IMR-90 (cell line): ENCODE data around the gene FAM217B. TPM values are rescaled to one million over a fixed set of nuclear protein-coding genes. Genes with fewer than 3 reads are reported as not detected.

Source experiments
- ATAC-seq: fragments of 200-7000 bp; cut with Tn5 transposase; 2 replicates; pipeline ENCODE4 v1.9.1; 2020; ENCODE audit warnings: low read depth, mild to moderate bottlenecking, moderate library complexity
- BruUV-seq: library from RNA; stranded (reverse); fragments of 400-500 nt; replicated peaks from 2 replicates; lab custom pipeline; 2021; lab: Mats Ljungman, UMichigan
- CTCF ChIA-PET: fragments of 300-600 bp; formaldehyde crosslinking; extraction: SDS; loops from one replicate; lab custom pipeline; 2021; ENCODE audit warnings: antibody characterized with exemption; lab: Yijun Ruan, JAX
- POLR2A ChIA-PET: fragments of 300-600 bp; sonication (Branson Sonifier 250); formaldehyde crosslinking; loops from one replicate; lab custom pipeline; 2022; ENCODE audit warnings: antibody characterized with exemption; ENCODE audit not compliant: unreplicated experiment; lab: Charles Lee
- DNase-seq: peaks from one replicate; pipeline ENCODE4 v3.0.0; 2013
- H2AFZ ChIP-seq: replicated peaks from 2 replicates; pipeline ENCODE3; 2013; ENCODE audit warnings: low read length, mild to moderate bottlenecking; ENCODE audit not compliant: poor library complexity
- H2AK5ac ChIP-seq: 2 replicates; pipeline ENCODE4 v1.6.1; 2013; ENCODE audit warnings: low read depth, low read length, inconsistent platforms
- H2AK9ac ChIP-seq: replicated peaks from 2 replicates; pipeline ENCODE3; 2013; ENCODE audit warnings: mild to moderate bottlenecking, low read depth, low read length, moderate library complexity; ENCODE audit not compliant: poor library complexity
- H2BK120ac ChIP-seq: 2 replicates; pipeline ENCODE4 v1.6.1; 2013; ENCODE audit warnings: low read depth, low read length, inconsistent platforms
- H2BK15ac ChIP-seq: 3 replicates; pipeline ENCODE4 v1.6.1; 2013; ENCODE audit warnings: low read depth, low read length, inconsistent platforms
- H2BK20ac ChIP-seq: 2 replicates; pipeline ENCODE4 v1.6.1; 2013; ENCODE audit warnings: low read depth, mild to moderate bottlenecking, inconsistent platforms, low read length, moderate library complexity
- H2BK5ac ChIP-seq: 2 replicates; pipeline ENCODE4 v1.6.1; 2013; ENCODE audit warnings: mild to moderate bottlenecking, low read depth, low read length, inconsistent platforms; ENCODE audit not compliant: poor library complexity, severe bottlenecking
- H3K14ac ChIP-seq: replicated peaks from 2 replicates; pipeline ENCODE4 v1.6.1; 2013; ENCODE audit warnings: low read depth, low read length, inconsistent platforms
- H3K18ac ChIP-seq: 2 replicates; pipeline ENCODE4 v1.6.1; 2013; ENCODE audit warnings: low read depth, low read length, control low read depth
- H3K23ac ChIP-seq: 2 replicates; pipeline ENCODE4 v1.6.1; 2013; ENCODE audit warnings: low read depth, low read length, inconsistent platforms
- H3K27ac ChIP-seq: 2 replicates; pipeline ENCODE4 v1.5.1; 2013; ENCODE audit warnings: mild to moderate bottlenecking, control low read depth, low read length; ENCODE audit not compliant: insufficient read depth
- H3K27me3 ChIP-seq: 2 replicates; pipeline ENCODE4 v1.6.1; 2013; ENCODE audit warnings: low read length; ENCODE audit not compliant: control insufficient read depth, insufficient read depth
- H3K36me3 ChIP-seq: 2 replicates; pipeline ENCODE4 v1.6.1; 2013; ENCODE audit warnings: low read length, mixed read lengths; ENCODE audit not compliant: control insufficient read depth, insufficient read depth
- H3K4ac ChIP-seq: 2 replicates; pipeline ENCODE4 v1.6.1; 2013; ENCODE audit warnings: low read depth, low read length, inconsistent platforms
- H3K4me1 ChIP-seq: 2 replicates; pipeline ENCODE4 v1.6.1; 2013; ENCODE audit warnings: low read length, mixed read lengths; ENCODE audit not compliant: control insufficient read depth, insufficient read depth
- H3K4me2 ChIP-seq: 2 replicates; pipeline ENCODE4 v1.6.1; 2013; ENCODE audit warnings: low read depth, mild to moderate bottlenecking, control low read depth, low read length, moderate library complexity
- H3K4me3 ChIP-seq: 2 replicates; pipeline ENCODE4 v1.5.1; 2013; ENCODE audit warnings: low read depth, mild to moderate bottlenecking, control low read depth, low read length, moderate library complexity; ENCODE audit not compliant: insufficient read depth
- H3K56ac ChIP-seq: 2 replicates; pipeline ENCODE4 v1.6.1; 2013; ENCODE audit warnings: low read length, inconsistent platforms; ENCODE audit not compliant: insufficient read depth; ENCODE audit errors: extremely low read depth
- H3K79me1 ChIP-seq, 2 experiments: 2 replicates each; pipeline ENCODE4 v1.6.1; 2013; ENCODE audit warnings: low read length in 2 of 2, inconsistent platforms in 1 of 2, low read depth in 1 of 2
- H3K9ac ChIP-seq: 2 replicates; pipeline ENCODE4 v1.6.1; 2013; ENCODE audit warnings: low read depth, low read length, control low read depth
- H3K9me1 ChIP-seq: 2 replicates; pipeline ENCODE4 v1.6.1; 2013; ENCODE audit warnings: low read length, inconsistent platforms; ENCODE audit not compliant: insufficient read depth
- H3K9me3 ChIP-seq: 2 replicates; pipeline ENCODE4 v1.6.1; 2013; ENCODE audit warnings: low read length; ENCODE audit not compliant: control insufficient read depth, insufficient read depth
- H4K20me1 ChIP-seq: 2 replicates; pipeline ENCODE4 v1.6.1; 2013; ENCODE audit warnings: low read length, inconsistent platforms; ENCODE audit not compliant: insufficient read depth
- H4K5ac ChIP-seq: 2 replicates; pipeline ENCODE4 v1.6.1; 2013; ENCODE audit warnings: mild to moderate bottlenecking, low read depth, low read length, control low read depth
- H4K8ac ChIP-seq, 2 experiments: 2 replicates each; pipeline ENCODE4 v1.6.1; 2013; ENCODE audit warnings: low read depth in 2 of 2, low read length in 2 of 2, control low read depth in 1 of 2, inconsistent platforms in 1 of 2
- H4K91ac ChIP-seq: 2 replicates; pipeline ENCODE4 v1.6.1; 2013; ENCODE audit warnings: low read depth, low read length, inconsistent platforms; ENCODE audit not compliant: insufficient read depth
- CEBPB ChIP-seq: IDR thresholded peaks from 2 replicates; pipeline ENCODE4 v1.6.1; 2012; ENCODE audit warnings: low read depth, low read length, improper control_type of control experiment
- ELK1 ChIP-seq: fragments of 150-350 bp; IDR thresholded peaks from 2 replicates; pipeline ENCODE4 v1.6.1; 2016; ENCODE audit warnings: low read depth, mild to moderate bottlenecking, low read length, moderate library complexity, borderline replicate concordance
- MAFK ChIP-seq: IDR thresholded peaks from 2 replicates; pipeline ENCODE4 v1.6.1; 2012; ENCODE audit warnings: low read depth, low read length, improper control_type of control experiment
- MAZ ChIP-seq: IDR thresholded peaks from 2 replicates; pipeline ENCODE4 v1.6.1; 2012; ENCODE audit warnings: low read depth, mild to moderate bottlenecking, low read length, improper control_type of control experiment, moderate library complexity, borderline replicate concordance
- MXI1 ChIP-seq: IDR thresholded peaks from 2 replicates; pipeline ENCODE4 v1.6.1; 2012; ENCODE audit warnings: low read depth, mild to moderate bottlenecking, low read length, moderate library complexity, borderline replicate concordance
- NFE2L2 ChIP-seq: fragments of 150-350 bp; IDR thresholded peaks from 2 replicates; pipeline ENCODE4 v1.6.1; 2016; ENCODE audit warnings: low read depth, mild to moderate bottlenecking, low read length
- RAD21 ChIP-seq: IDR thresholded peaks from 2 replicates; pipeline ENCODE4 v1.6.1; 2012; ENCODE audit warnings: low read length, improper control_type of control experiment
- RFX5 ChIP-seq: IDR thresholded peaks from 2 replicates; pipeline ENCODE4 v1.8.0; 2012; ENCODE audit warnings: low read depth, mild to moderate bottlenecking, low read length, moderate library complexity
- SMC3 ChIP-seq: fragments of 150-350 bp; IDR thresholded peaks from 2 replicates; pipeline ENCODE4 v1.6.1; 2016; ENCODE audit warnings: low read depth, mild to moderate bottlenecking, antibody characterized with exemption, low read length, moderate library complexity
- USF2 ChIP-seq: fragments of 150-350 bp; IDR thresholded peaks from 2 replicates; pipeline ENCODE4 v1.6.1; 2017; ENCODE audit warnings: mild to moderate bottlenecking, antibody characterized with exemption, low read length, low read depth
- WGBS, 2 experiments: methylation state at CpG; one replicate each; pipeline versions ENCODE4 v1.1.5 to v1.1.7; 2013; ENCODE audit warnings: missing lambda C conversion rate in 2 of 2; ENCODE audit not compliant: insufficient read length in 1 of 2; ENCODE audit errors: extremely low coverage in 2 of 2; 5-methylcytosine and 5-hydroxymethylcytosine counted together
- dilution Hi-C: fragments of 300-500 bp; cut with HindIII; formaldehyde crosslinking; loops from one replicate; pipeline ENCODE4 v1.14.3; 2018; ENCODE audit warnings: low sequenced_read_pairs; ENCODE audit not compliant: unreplicated experiment
- in situ Hi-C: fragments of 300-500 bp; cut with MboI; formaldehyde crosslinking; loops from 3 replicates; pipeline ENCODE4 v1.14.3; 2019; ENCODE audit warnings: low sequenced_read_pairs, inconsistent platforms, mixed read lengths
- intact Hi-C: fragments of 100-400 bp; cut with micrococcal nuclease; formaldehyde crosslinking; loops from 2 replicates; pipeline ENCODE4 v1.10.0; 2022
- polyA plus RNA-seq, 3 experiments: library from polyadenylated mRNA; depleted of rRNA; stranded (reverse); fragments of >200 nt; gene quantifications; 2 replicates each; pipeline ENCODE4 v1.2.3, GENCODE V29; 2012; ENCODE audit warnings: low replicate concordance in 1 of 3
- total RNA-seq: library from RNA; depleted of rRNA; stranded (reverse); fragments of >200 nt; gene quantifications from 2 replicates; pipeline ENCODE4 v1.2.3, GENCODE V29; 2012

FAM217B gene
- total and polyA plus RNA-seq, 2 of the 4 experiments (the other 2 are of a cell fraction): 3.0 to 3.9 TPM

GRCh38 chr20:59972037-59972801 is 32.0 kb downstream of the FAM217B start:
- H2AK9ac ChIP-seq: no peak overlapping the region
- H2AFZ ChIP-seq: no peak overlapping the region
- no peak overlapping the region for H4K5ac ChIP-seq
- no peak overlapping the region for H2BK15ac ChIP-seq
- no peak for DNase-seq
- in situ Hi-C loops (no loop called here), intact Hi-C loops (no loop called here), dilution Hi-C loops (no loop called here)
- H3K9me1 ChIP-seq: no peaks in the 10 kb centered on the region
- no peak overlapping the region for H3K18ac ChIP-seq
- no peak for TF ChIP-seq CEBPB
- no peak for TF ChIP-seq RAD21
- TF ChIP-seq RFX5: no peak
- TF ChIP-seq USF2: no peak
- TF ChIP-seq NFE2L2: no peak
- TF ChIP-seq SMC3: no peak
- TF ChIP-seq ELK1: no peak
- TF ChIP-seq MXI1: no peak
- no peak for TF ChIP-seq MAFK
- no peak for TF ChIP-seq MAZ
- no peak overlapping the region for H3K4me3 ChIP-seq
- no peak overlapping the region for H3K14ac ChIP-seq
- no peaks in the 10 kb centered on the region for H3K36me3 ChIP-seq
- no peak for ATAC-seq
- no TSS peak for BruUV-seq
- ChIA-PET CTCF (interaction anchor here (1.1 to 2.8 kb wide), 3 partner anchors 17 to 38 kb away, joined by 3 to 7 read pairs (median 4); partner anchors contain the start of gene SYCP2), POLR2A (no interaction called here)
- no peak overlapping the region for H3K56ac ChIP-seq
- no peaks in the 10 kb centered on the region for H4K20me1 ChIP-seq
- H2BK120ac ChIP-seq: no peak overlapping the region
- H2BK5ac ChIP-seq: no peak overlapping the region
- 75% methylated on average over 3 of the region's 12 CpGs; no CpG with 5 or more reads in 1 of the 2 experiments for WGBS, 2 experiments
- H3K27me3 ChIP-seq: no peaks in the 10 kb centered on the region; the same call in 1 of the 2 replicates
- H3K27ac ChIP-seq: no peak overlapping the region
- H3K4ac ChIP-seq: no peak overlapping the region
- H2AK5ac ChIP-seq: no peak overlapping the region
- peaks cover 6% of the 10 kb centered on the region; the same call in 1 of the 2 replicates for H3K4me1 ChIP-seq
- H2BK20ac ChIP-seq: no peak overlapping the region
- no peaks in the 10 kb centered on the region for H3K9me3 ChIP-seq
- no peaks in the 10 kb centered on the region for H3K79me1 ChIP-seq
- H3K4me2 ChIP-seq: no peak overlapping the region
- no peak overlapping the region for H3K23ac ChIP-seq
- H4K91ac ChIP-seq: no peak overlapping the region
- H3K9ac ChIP-seq: no peak overlapping the region
- no peak overlapping the region for H4K8ac ChIP-seq
